Liver (tissue), 9 donors: ENCODE results near the gene ESD. TPM values are rescaled to one million over a fixed set of nuclear protein-coding genes. Genes with fewer than 3 reads are reported as not detected.

Experiments used
- DNase-seq: peaks from one replicate; pipeline ENCODE4 v3.0.0-alpha.2; 2017; ENCODE audit warnings: low spot score
- H3K27ac ChIP-seq, 2 donors: one replicate each; pipeline ENCODE4 v1.7.0; 2013; ENCODE audit warnings: inconsistent platforms in 2 of 2, low read length in 2 of 2, control low read depth in 1 of 2, low read depth in 1 of 2, mild to moderate bottlenecking in 1 of 2
- H3K27me3 ChIP-seq, 4 donors: one replicate each; pipeline versions ENCODE4 v1.6.1 to v1.7.0; 2013; ENCODE audit warnings: low read length in 3 of 4, inconsistent platforms in 1 of 4, mild to moderate bottlenecking in 1 of 4, moderate library complexity in 1 of 4; ENCODE audit not compliant: control insufficient read depth in 4 of 4, insufficient read depth in 4 of 4
- H3K36me3 ChIP-seq, 4 donors: one replicate each; pipeline versions ENCODE4 v1.6.1 to v1.7.0; 2013; ENCODE audit warnings: low read length in 3 of 4, mild to moderate bottlenecking in 3 of 4, low read depth in 1 of 4, moderate library complexity in 1 of 4; ENCODE audit not compliant: control insufficient read depth in 4 of 4, insufficient read depth in 3 of 4
- H3K4me1 ChIP-seq, 4 donors: one replicate each; pipeline versions ENCODE4 v1.6.1 to v1.7.0; 2013; ENCODE audit warnings: low read length in 3 of 4, mild to moderate bottlenecking in 3 of 4, moderate library complexity in 1 of 4; ENCODE audit not compliant: control insufficient read depth in 4 of 4, insufficient read depth in 4 of 4
- H3K4me3 ChIP-seq, 3 donors: one replicate each; pipeline versions ENCODE4 v1.6.1 to v1.7.0; 2013; ENCODE audit warnings: low read length in 3 of 3, control low read depth in 1 of 3, low read depth in 1 of 3, mild to moderate bottlenecking in 1 of 3
- H3K9ac ChIP-seq, 2 donors: one replicate each; pipeline ENCODE4 v1.7.0; 2013; ENCODE audit warnings: low read length in 2 of 2, mild to moderate bottlenecking in 2 of 2, moderate library complexity in 2 of 2, control low read depth in 1 of 2, low read depth in 1 of 2
- H3K9me3 ChIP-seq, 4 donors: one replicate each; pipeline versions ENCODE4 v1.6.1 to v1.7.0; 2013; ENCODE audit warnings: low read length in 3 of 4; ENCODE audit not compliant: control insufficient read depth in 4 of 4
- CTCF ChIP-seq: fragments of 150-350 bp; IDR thresholded peaks from 2 replicates; pipeline ENCODE4 v1.5.1; 2017; ENCODE audit warnings: improper control_type of control experiment, low read depth, low read length; ENCODE audit not compliant: missing input control
- FOXA1 ChIP-seq: IDR thresholded peaks from 2 replicates; pipeline ENCODE4 v1.6.1; 2016; ENCODE audit warnings: antibody characterized with exemption
- FOXA2 ChIP-seq: IDR thresholded peaks from 2 replicates; pipeline ENCODE4 v1.6.1; 2016; ENCODE audit warnings: antibody characterized with exemption
- GABPA ChIP-seq, 2 donors: IDR thresholded peaks in 1 of 2; conservative IDR thresholded peaks in 1 of 2; 2 replicates each; pipeline ENCODE4 v1.6.1; 2016; ENCODE audit warnings: antibody characterized with exemption in 2 of 2, mild to moderate bottlenecking in 1 of 2, moderate library complexity in 1 of 2
- HNF4A ChIP-seq, 2 donors: conservative IDR thresholded peaks; 2 replicates each; pipeline ENCODE4 v1.6.1; 2016; ENCODE audit warnings: antibody characterized with exemption in 2 of 2, mild to moderate bottlenecking in 2 of 2
- HNF4G ChIP-seq: IDR thresholded peaks from 2 replicates; pipeline ENCODE4 v1.6.1; 2016; ENCODE audit warnings: antibody characterized with exemption
- MAX ChIP-seq: IDR thresholded peaks from 2 replicates; pipeline ENCODE4 v1.6.1; 2016; ENCODE audit warnings: antibody characterized with exemption
- NR2F2 ChIP-seq: IDR thresholded peaks from 2 replicates; pipeline ENCODE4 v1.6.1; 2016; ENCODE audit warnings: antibody characterized with exemption
- RAD21 ChIP-seq, 2 donors: IDR thresholded peaks; 2 replicates each; pipeline ENCODE4 v1.6.1; 2016; ENCODE audit warnings: antibody characterized with exemption in 2 of 2, mild to moderate bottlenecking in 2 of 2
- REST ChIP-seq: IDR thresholded peaks from 2 replicates; pipeline ENCODE4 v1.6.1; 2016; ENCODE audit warnings: antibody characterized with exemption, mild to moderate bottlenecking
- RXRA ChIP-seq, 2 donors: IDR thresholded peaks; 2 replicates each; pipeline ENCODE4 v1.6.1; 2017 to 2018; ENCODE audit warnings: antibody characterized with exemption in 2 of 2, mild to moderate bottlenecking in 1 of 2
- SP1 ChIP-seq: IDR thresholded peaks from 2 replicates; pipeline ENCODE4 v1.6.1; 2018; ENCODE audit warnings: antibody characterized with exemption, mild to moderate bottlenecking
- YY1 ChIP-seq: IDR thresholded peaks from 2 replicates; pipeline ENCODE4 v1.6.1; 2016; ENCODE audit warnings: antibody characterized with exemption, mild to moderate bottlenecking
- ZBTB33 ChIP-seq: IDR thresholded peaks from 2 replicates; pipeline ENCODE4 v1.6.1; 2016; ENCODE audit warnings: antibody characterized with exemption
- WGBS: extraction: QIAGEN DNeasy Blood & Tissue Kit; methylation state at CpG from one replicate; pipeline ENCODE4 v1.1.7; 2013; 5-methylcytosine and 5-hydroxymethylcytosine counted together
- polyA plus RNA-seq, 2 donors: library from polyadenylated mRNA; stranded (reverse) in 1 of 2; unstranded in 1 of 2; fragments of 200-250 nt in 1 of 2; fragments of >200 nt in 1 of 2; fragmentation: Nextera tagmentation in 1 of 2; extraction: Ambion mirVana in 1 of 2; gene quantifications; one replicate each; pipeline versions ENCODE4 v1.2.1 to v1.2.3, GENCODE V29; 2013 to 2015
- total RNA-seq, 2 donors: library from RNA; depleted of rRNA; stranded (reverse); fragments of >200 nt; gene quantifications; one replicate each; pipeline ENCODE4 v1.2.3, GENCODE V29; 2014
- donor health status: healthy.
- donor health status: healthy.
- donor health status: healthy.
- donor health status: healthy.
- donor health status: healthy.

Gene ESD
- total and polyA plus RNA-seq, 4 donors: 63.3 to 146 (median 72.0) TPM

- Histone ChIP-seq H3K4me1 (no peaks in the 10 kb centered on the region), H3K9me3 (no peaks in the 10 kb centered on the region), H3K9ac (no peak overlapping the region), H3K36me3 (peaks cover 2 to 31% (median 21%) of the 10 kb centered on the region in 4 donors), H3K27me3 (no peaks in the 10 kb centered on the region), H3K4me3 (no peak overlapping the region), H3K27ac (no peak overlapping the region)
- no peak for DNase-seq
- WGBS: 90% methylated on average over 2 of the region's 2 CpGs
- no peak for TF ChIP-seq RXRA (IDR thresholded peaks at IDR 0.05)
These were observed 53.8 kb downstream of the ESD start for GRCh38 chr13:46743191-46743590.

- TF ChIP-seq NR2F2 (no peak), SP1 (no peak), FOXA1 (no peak), HNF4G (no peak), RXRA (IDR thresholded peaks at IDR 0.05) (no peak), REST (no peak), YY1 (no peak), FOXA2 (no peak), MAX (no peak), ZBTB33 (no peak), RAD21 (IDR thresholded peaks at IDR 0.05) (no peak), GABPA (IDR thresholded peaks at IDR 0.05 in 1 of 2, conservative IDR thresholded peaks at IDR 0.05 in 1 of 2) (no peak), CTCF (no peak), HNF4A (conservative IDR thresholded peaks at IDR 0.05) (no peak)
- Histone ChIP-seq H3K27ac (no peak overlapping the region), H3K9me3 (no peaks in the 10 kb centered on the region), H3K4me1 (no peaks in the 10 kb centered on the region), H3K4me3 (no peak overlapping the region), H3K9ac (no peak overlapping the region), H3K27me3 (no peaks in the 10 kb centered on the region), H3K36me3 (peaks cover 4 to 25% (median 19%) of the 10 kb centered on the region in 4 donors)
- no peak for DNase-seq
- WGBS: 95% methylated on average over 4 of the region's 4 CpGs
These were observed 57.4 kb downstream of the ESD start for GRCh38 chr13:46739447-46740098.
